ENCODE measurements around the gene ZNF14. TPM values are rescaled to one million over a fixed set of nuclear protein-coding genes. Genes with fewer than 3 reads are reported as not detected.
A peak's percentile ranks its signal among the peaks of the same experiment; 100 is the strongest.

ZNF14 gene
- total and polyA plus RNA-seq, 2 of the 13 experiments (the other 11 are each of a cell fraction or from before 2014, with no cell fraction given) = 1.9 to 6.2 TPM

DNA sequence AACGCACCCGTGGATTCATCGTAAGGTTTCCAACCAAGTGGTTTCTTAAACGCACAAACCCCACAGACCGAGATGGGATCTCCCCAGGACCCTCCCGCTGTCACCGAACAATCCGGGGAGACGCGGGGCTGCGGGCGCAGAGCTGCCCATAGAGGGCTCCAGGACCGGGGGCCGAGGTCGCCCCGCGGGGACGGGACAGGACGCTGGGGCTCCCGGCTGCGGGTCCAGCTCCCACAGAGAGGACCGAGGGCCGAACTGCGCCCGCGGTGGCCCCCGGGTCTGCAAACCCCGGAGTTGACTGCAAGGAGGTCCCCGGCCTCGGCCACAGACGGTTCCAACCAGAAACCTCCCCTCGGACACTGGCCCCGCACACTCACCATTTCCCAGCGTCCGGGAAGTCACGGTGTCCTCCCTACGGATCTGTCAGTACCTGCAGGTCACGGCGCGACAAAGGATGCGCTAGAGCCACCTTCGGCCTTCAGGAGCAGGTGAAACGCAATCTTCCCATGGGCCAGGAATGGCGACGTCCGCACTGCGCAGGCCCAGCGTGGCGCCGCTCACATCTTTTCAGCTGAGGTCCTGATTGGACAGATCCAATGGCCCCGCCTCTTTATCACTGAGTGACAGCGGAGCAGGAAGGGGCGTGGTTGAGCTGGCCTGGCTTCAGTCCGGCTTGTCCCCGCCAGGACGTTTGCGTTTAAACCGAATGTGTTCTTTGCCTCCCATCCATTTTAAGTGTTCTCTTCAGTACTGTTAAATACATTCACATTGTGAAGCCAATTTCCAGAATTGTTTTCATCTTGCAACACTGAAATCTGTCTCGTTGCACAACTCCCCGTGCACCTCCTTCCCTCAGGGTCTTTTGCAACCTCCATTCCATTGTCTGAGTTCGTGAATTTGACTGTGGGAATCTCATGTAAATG is at the start of gene ZNF14 (continued):
- peak; percentile 51; the same call in 1 of the 2 replicates for TF ChIP-seq SALL2 (CRISPR knock-in tag; IDR thresholded peaks at IDR 0.05)
- peak; percentile 76; the same call in 1 of the 2 replicates for TF ChIP-seq NR1H2 (CRISPR knock-in tag; IDR thresholded peaks at IDR 0.05; ENCODE audit: borderline replicate concordance, low read depth)
- TF ChIP-seq, protein P1, sequence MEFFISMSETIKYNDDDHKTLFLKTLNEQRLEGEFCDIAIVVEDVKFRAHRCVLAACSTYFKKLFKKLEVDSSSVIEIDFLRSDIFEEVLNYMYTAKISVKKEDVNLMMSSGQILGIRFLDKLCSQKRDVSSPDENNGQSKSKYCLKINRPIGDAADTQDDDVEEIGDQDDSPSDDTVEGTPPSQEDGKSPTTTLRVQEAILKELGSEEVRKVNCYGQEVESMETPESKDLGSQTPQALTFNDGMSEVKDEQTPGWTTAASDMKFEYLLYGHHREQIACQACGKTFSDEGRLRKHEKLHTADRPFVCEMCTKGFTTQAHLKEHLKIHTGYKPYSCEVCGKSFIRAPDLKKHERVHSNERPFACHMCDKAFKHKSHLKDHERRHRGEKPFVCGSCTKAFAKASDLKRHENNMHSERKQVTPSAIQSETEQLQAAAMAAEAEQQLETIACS (CRISPR knock-in tag; IDR thresholded peaks at IDR 0.05) = 0 out of 2 replicates have a peak, but pooled peaks have one; percentile 32
- TF ChIP-seq CBX5 (CRISPR knock-in tag; IDR thresholded peaks at IDR 0.05; ENCODE audit: borderline replicate concordance) = peak; percentile 28; the same call in 1 of the 2 replicates
- 0 out of 2 replicates have a peak, but pooled peaks have one; percentile 80 for TF ChIP-seq ZNF724P (CRISPR knock-in tag; IDR thresholded peaks at IDR 0.05; ENCODE audit: borderline replicate concordance)
- TF ChIP-seq MIXL1 (CRISPR knock-in tag; IDR thresholded peaks at IDR 0.05) = peak; percentile 10; the same call in 1 of the 2 replicates
- peak; percentile 82; the same call in 1 of the 2 replicates for TF ChIP-seq ZNF563 (CRISPR knock-in tag; IDR thresholded peaks at IDR 0.05)
- TF ChIP-seq MEIS1 (CRISPR knock-in tag; IDR thresholded peaks at IDR 0.05; ENCODE audit: borderline replicate concordance) = peak; percentile 85; the same call in 1 of the 2 replicates
- TF ChIP-seq SP4 (CRISPR knock-in tag; IDR thresholded peaks at IDR 0.05) = peak; percentile 87; the same call in 1 of the 2 replicates
- TF ChIP-seq ZNF615 (CRISPR knock-in tag; IDR thresholded peaks at IDR 0.05; ENCODE audit: borderline replicate concordance) = 0 out of 2 replicates have a peak, but pooled peaks have one; percentile 18
- no peak for TF ChIP-seq MZF1 (CRISPR knock-in tag; IDR thresholded peaks at IDR 0.05; ENCODE audit: borderline replicate concordance)
- TF ChIP-seq, protein P2, sequence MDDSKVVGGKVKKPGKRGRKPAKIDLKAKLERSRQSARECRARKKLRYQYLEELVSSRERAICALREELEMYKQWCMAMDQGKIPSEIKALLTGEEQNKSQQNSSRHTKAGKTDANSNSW (CRISPR knock-in tag; IDR thresholded peaks at IDR 0.05; ENCODE audit: borderline replicate concordance) = peak; percentile 68; the same call in 1 of the 2 replicates
- TF ChIP-seq, protein P3, sequence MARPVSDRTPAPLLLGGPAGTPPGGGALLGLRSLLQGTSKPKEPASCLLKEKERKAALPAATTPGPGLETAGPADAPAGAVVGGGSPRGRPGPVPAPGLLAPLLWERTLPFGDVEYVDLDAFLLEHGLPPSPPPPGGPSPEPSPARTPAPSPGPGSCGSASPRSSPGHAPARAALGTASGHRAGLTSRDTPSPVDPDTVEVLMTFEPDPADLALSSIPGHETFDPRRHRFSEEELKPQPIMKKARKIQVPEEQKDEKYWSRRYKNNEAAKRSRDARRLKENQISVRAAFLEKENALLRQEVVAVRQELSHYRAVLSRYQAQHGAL (CRISPR knock-in tag; IDR thresholded peaks at IDR 0.05; ENCODE audit: not compliant biosample characterization) = no peak
- TF ChIP-seq GLI4 (CRISPR knock-in tag; IDR thresholded peaks at IDR 0.05; ENCODE audit: borderline replicate concordance) = peak; percentile 59; the same call in 1 of the 2 replicates
- TF ChIP-seq HNRNPLL (IDR thresholded peaks at IDR 0.05; ENCODE audit: low read depth, low read length, poor library complexity, severe bottlenecking) = peak; percentile 84
- TF ChIP-seq ZNF550 (CRISPR knock-in tag; IDR thresholded peaks at IDR 0.05; ENCODE audit: borderline replicate concordance) = no peak
- TF ChIP-seq, protein P4, sequence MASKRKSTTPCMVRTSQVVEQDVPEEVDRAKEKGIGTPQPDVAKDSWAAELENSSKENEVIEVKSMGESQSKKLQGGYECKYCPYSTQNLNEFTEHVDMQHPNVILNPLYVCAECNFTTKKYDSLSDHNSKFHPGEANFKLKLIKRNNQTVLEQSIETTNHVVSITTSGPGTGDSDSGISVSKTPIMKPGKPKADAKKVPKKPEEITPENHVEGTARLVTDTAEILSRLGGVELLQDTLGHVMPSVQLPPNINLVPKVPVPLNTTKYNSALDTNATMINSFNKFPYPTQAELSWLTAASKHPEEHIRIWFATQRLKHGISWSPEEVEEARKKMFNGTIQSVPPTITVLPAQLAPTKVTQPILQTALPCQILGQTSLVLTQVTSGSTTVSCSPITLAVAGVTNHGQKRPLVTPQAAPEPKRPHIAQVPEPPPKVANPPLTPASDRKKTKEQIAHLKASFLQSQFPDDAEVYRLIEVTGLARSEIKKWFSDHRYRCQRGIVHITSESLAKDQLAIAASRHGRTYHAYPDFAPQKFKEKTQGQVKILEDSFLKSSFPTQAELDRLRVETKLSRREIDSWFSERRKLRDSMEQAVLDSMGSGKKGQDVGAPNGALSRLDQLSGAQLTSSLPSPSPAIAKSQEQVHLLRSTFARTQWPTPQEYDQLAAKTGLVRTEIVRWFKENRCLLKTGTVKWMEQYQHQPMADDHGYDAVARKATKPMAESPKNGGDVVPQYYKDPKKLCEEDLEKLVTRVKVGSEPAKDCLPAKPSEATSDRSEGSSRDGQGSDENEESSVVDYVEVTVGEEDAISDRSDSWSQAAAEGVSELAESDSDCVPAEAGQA (IDR thresholded peaks at IDR 0.05; ENCODE audit: low read depth) = peak; percentile 3; the same call in 1 of the 2 replicates
- TF ChIP-seq, protein P4 (CRISPR knock-in tag; IDR thresholded peaks at IDR 0.05; ENCODE audit: borderline replicate concordance) = no peak
